HG03469 (cell line): ENCODE measurements around the gene LPAR4.
A peak's percentile ranks its signal among the peaks of the same experiment; 100 is the strongest.
"Not testable (repeated sequence)": the region's sequence is repeated elsewhere in the genome, so short reads cannot be mapped to it uniquely, and the experiment has no call there.

Experiments
- ATAC-seq: cut with Tn5 transposase; IDR thresholded peaks from one replicate; pipeline ENCODE4 v1.9.1; 2021; ENCODE audit warnings: mild to moderate bottlenecking, moderate library complexity, moderate number of reproducible peaks; ENCODE audit not compliant: unreplicated experiment

LPAR4 gene

GRCh38 chrX:78747489-78747888 lies at the start of gene LPAR4:
TSS of gene LPAR4 (plus strand) at chrX:78747720. CDS start at chrX:78754870, 7,150 bp downstream.
- ATAC-seq: no peak

GRCh38 chrX:78706071-78706470 lies 41.4 kb upstream of the LPAR4 start:
- ATAC-seq: no peak

GRCh38 chrX:78708262-78708661 lies 39.3 kb upstream of the LPAR4 start:
- no peak for ATAC-seq

GRCh38 chrX:78708816-78709215 lies 38.7 kb upstream of the LPAR4 start:
- no peak for ATAC-seq

DNA sequence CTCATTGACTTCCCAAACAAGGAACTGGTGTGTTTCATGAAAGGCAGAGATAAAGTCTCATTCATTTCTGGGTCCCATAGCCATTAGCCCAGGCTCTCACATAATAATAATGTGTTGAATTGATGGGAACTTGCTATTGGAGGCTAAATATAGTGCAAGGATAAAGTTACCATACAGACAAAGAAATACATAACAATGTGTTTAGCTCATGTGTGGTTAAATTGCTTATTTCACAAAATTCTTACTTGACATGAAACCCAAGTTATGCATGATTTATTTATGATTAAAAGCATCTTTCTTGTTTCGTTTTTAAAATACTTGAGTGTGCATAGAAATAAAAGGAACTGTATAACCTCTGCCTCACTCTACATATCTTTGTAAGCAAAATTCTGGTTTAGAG lies 37.3 kb upstream of the LPAR4 start:
- ATAC-seq: no peak

GRCh38 chrX:78712336-78712735 lies 35.2 kb upstream of the LPAR4 start:
- ATAC-seq: no peak

GRCh38 chrX:78725287-78725686 lies 22.2 kb upstream of the LPAR4 start:
- no peak for ATAC-seq

GRCh38 chrX:78746496-78746895 lies 1.0 kb upstream of the LPAR4 start:
- no peak for ATAC-seq

DNA sequence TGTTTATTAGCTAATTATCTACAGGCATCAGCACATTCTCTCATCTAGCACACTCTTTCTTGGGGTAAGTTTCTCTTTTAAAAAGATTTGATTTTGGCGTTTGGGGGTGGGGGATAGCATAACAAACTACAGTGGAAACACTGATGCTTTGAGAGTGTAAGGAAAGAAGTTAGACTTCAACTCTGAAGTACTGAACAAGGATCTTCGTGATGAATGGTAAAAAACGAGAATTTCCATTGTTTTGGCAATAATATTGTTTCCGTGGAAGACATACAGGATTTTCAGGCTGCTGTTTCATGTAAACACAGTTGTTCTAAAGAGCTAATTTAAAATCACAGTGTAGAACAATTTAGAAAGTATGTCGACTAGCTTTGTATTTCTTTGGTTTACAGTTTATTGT lies 451 bp downstream of the LPAR4 start:
- ATAC-seq: no peak

DNA sequence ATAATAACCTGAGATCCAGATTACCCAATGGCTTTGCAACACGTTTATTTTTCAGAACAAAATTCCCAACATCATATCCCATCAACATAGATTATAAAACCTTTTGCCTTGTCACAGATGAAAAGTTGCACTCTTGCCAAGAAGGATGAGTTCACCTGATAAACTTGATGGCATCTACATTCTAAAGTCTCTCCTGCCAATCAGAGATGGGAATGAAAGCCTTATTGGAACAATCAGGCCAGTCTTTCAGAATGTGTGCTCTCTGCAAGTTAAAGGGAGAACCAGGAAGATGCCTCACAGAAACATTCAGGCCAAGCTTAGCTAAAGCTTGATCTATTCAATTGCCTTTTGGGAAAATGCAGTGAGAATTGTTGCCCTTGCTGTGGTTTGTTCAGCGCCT lies 1.3 kb downstream of the LPAR4 start:
- ATAC-seq: no peak

DNA sequence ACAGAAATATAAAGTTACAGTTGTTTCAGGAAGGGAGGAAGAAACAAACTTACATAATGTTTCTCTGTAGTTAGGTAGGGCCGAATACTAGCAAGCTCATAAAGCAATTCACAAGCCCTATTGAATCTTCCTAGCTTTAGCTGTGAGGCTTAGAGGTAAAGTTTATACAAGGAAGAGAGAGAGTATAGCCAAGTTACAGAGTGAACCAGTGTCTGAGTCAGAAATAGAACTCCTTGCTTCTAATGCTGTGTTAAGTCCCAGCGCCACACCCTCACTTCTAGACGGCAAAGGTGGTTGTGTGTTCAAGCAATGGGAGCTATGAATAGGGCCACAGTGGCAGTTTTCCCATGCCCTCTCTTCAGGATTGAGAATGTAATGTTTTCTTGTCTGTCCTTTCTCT lies 6.1 kb downstream of the LPAR4 start:
- ATAC-seq: no peak

GRCh38 chrX:78754917-78755316 lies 7.4 kb downstream of the LPAR4 start:
- peak; percentile 86 for ATAC-seq

DNA sequence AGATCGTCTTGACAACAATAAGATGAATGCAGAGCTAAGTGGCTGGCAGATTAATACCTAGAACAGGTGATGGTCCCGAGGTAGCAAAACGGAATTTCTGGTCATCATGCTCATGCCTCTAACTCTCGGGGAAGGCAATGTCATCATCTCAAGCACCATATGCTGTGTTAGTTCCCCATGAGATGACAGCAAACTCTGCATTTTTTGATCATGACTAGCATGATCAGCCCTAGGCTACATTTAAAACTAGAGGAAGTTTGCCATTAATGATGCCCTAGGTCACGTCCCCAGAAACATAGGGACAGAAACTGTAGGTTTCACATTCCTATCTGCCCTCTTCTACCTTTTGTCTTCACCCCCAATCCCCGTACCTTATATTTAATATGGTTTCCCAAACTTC lies 11.6 kb downstream of the LPAR4 start:
- ATAC-seq: no peak

GRCh38 chrX:78769101-78769755 lies 21.7 kb downstream of the LPAR4 start:
- ATAC-seq: no peak

- no peak for ATAC-seq
Observed at GRCh38 chrX:78769946-78770345, 22.4 kb downstream of the LPAR4 start.

- ATAC-seq: no peak
Observed at GRCh38 chrX:78796916-78797315, 49.4 kb downstream of the LPAR4 start.

- ATAC-seq: no peak
Observed at GRCh38 chrX:78800114-78800513, 52.6 kb downstream of the LPAR4 start.

DNA sequence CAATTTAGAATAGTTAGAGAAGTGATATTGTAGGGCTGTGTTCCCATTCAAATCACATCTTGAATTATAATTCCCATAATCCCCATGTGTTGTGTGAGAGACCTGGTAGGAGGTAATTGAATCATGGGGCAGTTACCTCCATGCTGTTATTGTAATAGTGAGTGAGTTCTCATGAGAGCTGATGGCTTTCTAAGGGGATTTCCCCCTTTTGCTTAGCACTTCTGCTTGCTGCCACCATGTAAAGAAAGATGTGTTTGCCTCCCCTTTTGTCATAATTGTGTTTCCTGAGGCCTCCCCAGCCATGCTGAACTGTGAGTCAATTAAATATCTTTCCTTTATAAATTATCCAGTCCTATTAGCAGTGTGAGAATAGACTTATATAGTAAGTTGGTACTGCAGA lies 53.2 kb downstream of the LPAR4 start:
- ATAC-seq: no peak

- no peak for ATAC-seq
Observed at GRCh38 chrX:78801522-78801921, 54.0 kb downstream of the LPAR4 start.

GRCh38 chrX:78802526-78802925 lies 55.0 kb downstream of the LPAR4 start:
- not testable (repeated sequence) for ATAC-seq
